Parathyroid adenoma (tissue), 2 donors: ENCODE results near the gene SLC35E1.

Experiments
- H2AFZ ChIP-seq: fragments of 300-600 bp; sonication (generic); one replicate; pipeline ENCODE4 v1.7.0; 2017; ENCODE audit warnings: antibody characterized with exemption, mild to moderate bottlenecking
- H3K27ac ChIP-seq: fragments of 300-600 bp; sonication (generic); one replicate; pipeline ENCODE4 v1.7.0; 2017
- H3K27me3 ChIP-seq: fragments of 300-600 bp; sonication (generic); one replicate; pipeline ENCODE4 v1.7.0; 2017; ENCODE audit warnings: low read length; ENCODE audit not compliant: control insufficient read depth, insufficient read depth
- H3K36me3 ChIP-seq: fragments of 300-600 bp; sonication (generic); one replicate; pipeline ENCODE4 v1.7.0; 2017; ENCODE audit warnings: low read length; ENCODE audit not compliant: control insufficient read depth, insufficient read depth
- H3K4me1 ChIP-seq: fragments of 300-600 bp; sonication (generic); one replicate; pipeline ENCODE4 v1.7.0; 2017; ENCODE audit warnings: control low read depth
- H3K4me2 ChIP-seq: fragments of 300-600 bp; sonication (generic); one replicate; pipeline ENCODE4 v1.7.0; 2017; ENCODE audit warnings: low read length
- H3K4me3 ChIP-seq: fragments of 300-600 bp; sonication (generic); one replicate; pipeline ENCODE4 v1.7.0; 2017; ENCODE audit warnings: low read depth, low read length
- H3K79me2 ChIP-seq: fragments of 300-600 bp; sonication (generic); one replicate; pipeline ENCODE4 v1.7.0; 2017; ENCODE audit warnings: control low read depth
- H3K9ac ChIP-seq: fragments of 300-600 bp; sonication (generic); one replicate; pipeline ENCODE4 v1.7.0; 2017; ENCODE audit warnings: mild to moderate bottlenecking
- H3K9me3 ChIP-seq: fragments of 300-600 bp; sonication (generic); one replicate; pipeline ENCODE4 v1.7.0; 2017; ENCODE audit warnings: low read length; ENCODE audit not compliant: control insufficient read depth
- CTCF ChIP-seq: fragments of 300-600 bp; sonication (generic); IDR thresholded peaks from one replicate; pipeline ENCODE4 v1.7.0; 2017; ENCODE audit warnings: antibody characterized with exemption, mild to moderate bottlenecking
- donor health status: primary hyperparathyroidism.

Gene SLC35E1

GRCh38 chr19:16605553-16605994 is 33.4 kb upstream of the SLC35E1 start:
- H2AFZ ChIP-seq: no peak overlapping the region
- no peaks in the 10 kb centered on the region for H3K9me3 ChIP-seq
- no peaks in the 10 kb centered on the region for H3K36me3 ChIP-seq
- no peak for TF ChIP-seq CTCF
- no peak overlapping the region for H3K27ac ChIP-seq
- no peak overlapping the region for H3K9ac ChIP-seq
- no peak overlapping the region for H3K4me2 ChIP-seq
- H3K4me1 ChIP-seq: peaks cover 17% of the 10 kb centered on the region
- peaks cover 85% of the 10 kb centered on the region for H3K79me2 ChIP-seq
- no peak overlapping the region for H3K4me3 ChIP-seq
- H3K27me3 ChIP-seq: no peaks in the 10 kb centered on the region

- no peak overlapping the region for H3K9ac ChIP-seq
- no peaks in the 10 kb centered on the region for H3K27me3 ChIP-seq
- no peak overlapping the region for H3K27ac ChIP-seq
- H3K4me3 ChIP-seq: no peak overlapping the region
- H3K9me3 ChIP-seq: no peaks in the 10 kb centered on the region
- H3K4me1 ChIP-seq: peaks cover 19% of the 10 kb centered on the region
- no peak overlapping the region for H3K4me2 ChIP-seq
- no peak for TF ChIP-seq CTCF
- H3K79me2 ChIP-seq: peaks cover 87% of the 10 kb centered on the region
- H2AFZ ChIP-seq: no peak overlapping the region
- no peaks in the 10 kb centered on the region for H3K36me3 ChIP-seq
Observed at GRCh38 chr19:16605115-16605514, 32.9 kb upstream of the SLC35E1 start.

- Histone ChIP-seq H3K4me2 (no peak overlapping the region), H3K9ac (no peak overlapping the region), H3K4me1 (peaks cover 19% of the 10 kb centered on the region), H3K79me2 (peaks cover 92% of the 10 kb centered on the region), H3K4me3 (no peak overlapping the region), H3K27ac (no peak overlapping the region), H3K27me3 (no peaks in the 10 kb centered on the region), H2AFZ (no peak overlapping the region), H3K36me3 (no peaks in the 10 kb centered on the region), H3K9me3 (no peaks in the 10 kb centered on the region)
- TF ChIP-seq CTCF: no peak
Observed at GRCh38 chr19:16604615-16605014, 32.4 kb upstream of the SLC35E1 start.

- H3K4me2 ChIP-seq: no peak overlapping the region
- peaks cover 16% of the 10 kb centered on the region for H3K4me1 ChIP-seq
- no peak overlapping the region for H3K9ac ChIP-seq
- no peak overlapping the region for H2AFZ ChIP-seq
- no peaks in the 10 kb centered on the region for H3K9me3 ChIP-seq
- H3K79me2 ChIP-seq: peaks cover 96% of the 10 kb centered on the region
- H3K27ac ChIP-seq: no peak overlapping the region
- no peak overlapping the region for H3K4me3 ChIP-seq
- no peak for TF ChIP-seq CTCF
- no peaks in the 10 kb centered on the region for H3K27me3 ChIP-seq
- H3K36me3 ChIP-seq: no peaks in the 10 kb centered on the region
Observed at GRCh38 chr19:16603090-16603489, 30.9 kb upstream of the SLC35E1 start.

- Histone ChIP-seq H3K4me2 (no peak overlapping the region), H3K9me3 (no peaks in the 10 kb centered on the region), H3K27ac (no peak overlapping the region), H3K4me1 (peaks cover 15% of the 10 kb centered on the region), H3K36me3 (no peaks in the 10 kb centered on the region), H3K79me2 (peaks cover 96% of the 10 kb centered on the region), H2AFZ (no peak overlapping the region), H3K4me3 (no peak overlapping the region), H3K9ac (no peak overlapping the region), H3K27me3 (no peaks in the 10 kb centered on the region)
- no peak for TF ChIP-seq CTCF
Observed at GRCh38 chr19:16601378-16602052, 29.3 kb upstream of the SLC35E1 start.
